Measurements from ENCODE around the gene NLGN4X.

The NLGN4X gene

DNA sequence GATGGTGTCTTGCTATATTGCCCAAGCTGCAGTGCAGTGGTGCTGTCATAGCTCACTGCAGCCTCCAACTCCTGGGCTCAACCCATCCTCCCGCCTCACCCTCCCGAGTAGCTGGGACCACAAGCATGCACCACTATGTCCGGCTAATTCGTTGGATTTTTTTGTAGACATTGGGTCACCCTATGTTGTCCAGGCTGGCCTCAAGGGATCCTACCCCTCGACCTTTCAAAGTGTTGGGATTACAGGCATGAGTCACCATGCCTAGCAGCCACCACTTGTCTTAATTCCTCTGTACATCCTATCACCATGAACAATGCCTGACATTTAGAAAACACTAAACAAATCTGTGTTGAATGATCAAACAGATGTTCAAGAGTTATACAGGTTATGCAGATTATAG lies 76.7 kb downstream of the NLGN4X start:
- H3K27ac ChIP-seq (ENCODE audit: low read depth, low read length): no peak overlapping the region
- no peaks in the 10 kb centered on the region for H3K27me3 ChIP-seq (ENCODE audit: insufficient read depth, low read length)
- H3K9ac ChIP-seq (ENCODE audit: low read depth, low read length): no peak overlapping the region
- H3K9me3 ChIP-seq (ENCODE audit: insufficient read depth, low read depth, low read length): no peaks in the 10 kb centered on the region
- H3K36me3 ChIP-seq (ENCODE audit: insufficient read depth, low read length): peaks cover 7% of the 10 kb centered on the region
- WGBS: 95% methylated on average over 5 of the region's 5 CpGs
- no peaks in the 10 kb centered on the region for H3K4me1 ChIP-seq (ENCODE audit: insufficient read depth, low read length)
- no peak overlapping the region for H3K4me3 ChIP-seq (ENCODE audit: low read length)

DNA sequence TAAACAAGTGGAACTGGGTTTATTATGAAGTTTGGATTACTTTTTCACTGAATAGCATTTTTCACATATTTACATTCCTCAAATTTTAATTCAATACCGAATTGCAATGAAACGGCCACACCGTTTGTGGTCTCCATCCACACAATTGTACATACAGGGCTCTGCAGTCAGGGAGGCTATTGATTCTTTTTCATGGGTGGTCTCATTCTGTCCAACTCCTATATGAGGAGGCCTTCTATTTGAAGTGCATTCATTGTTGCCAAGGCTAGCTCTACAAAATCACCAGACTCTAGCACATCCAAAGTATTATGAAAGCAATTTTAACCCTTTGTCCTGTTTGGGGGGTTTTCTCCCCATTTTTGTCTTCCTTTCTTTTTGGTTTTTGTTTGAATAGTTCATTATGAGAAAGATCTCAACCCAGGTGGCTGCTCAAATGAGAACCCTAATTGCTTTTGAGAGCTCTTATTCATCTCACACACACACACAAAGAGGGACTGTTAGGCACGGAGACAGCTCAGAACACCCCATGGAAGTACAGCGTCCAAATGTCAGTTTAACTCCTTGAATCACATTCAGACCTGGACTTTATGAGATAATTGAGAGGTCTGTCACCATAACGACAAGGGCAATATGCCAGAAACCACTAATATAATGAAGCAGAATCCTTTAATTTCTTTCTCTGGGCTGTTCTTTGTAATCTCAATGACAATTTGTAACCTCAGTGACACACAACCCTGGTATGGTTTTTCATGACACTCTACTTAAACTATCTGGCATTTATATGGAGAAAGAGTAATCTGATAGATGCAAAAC lies 79.4 kb downstream of the NLGN4X start:
- 90% methylated on average over 6 of the region's 6 CpGs for WGBS
- Histone ChIP-seq H3K27me3 (ENCODE audit: insufficient read depth, low read length) (no peaks in the 10 kb centered on the region), H3K27ac (ENCODE audit: low read depth, low read length) (no peak overlapping the region), H3K4me3 (ENCODE audit: low read length) (no peak overlapping the region), H3K9me3 (ENCODE audit: insufficient read depth, low read depth, low read length) (no peaks in the 10 kb centered on the region), H3K36me3 (ENCODE audit: insufficient read depth, low read length) (peaks cover 7% of the 10 kb centered on the region), H3K9ac (ENCODE audit: low read depth, low read length) (no peak overlapping the region), H3K4me1 (ENCODE audit: insufficient read depth, low read length) (no peaks in the 10 kb centered on the region)

DNA sequence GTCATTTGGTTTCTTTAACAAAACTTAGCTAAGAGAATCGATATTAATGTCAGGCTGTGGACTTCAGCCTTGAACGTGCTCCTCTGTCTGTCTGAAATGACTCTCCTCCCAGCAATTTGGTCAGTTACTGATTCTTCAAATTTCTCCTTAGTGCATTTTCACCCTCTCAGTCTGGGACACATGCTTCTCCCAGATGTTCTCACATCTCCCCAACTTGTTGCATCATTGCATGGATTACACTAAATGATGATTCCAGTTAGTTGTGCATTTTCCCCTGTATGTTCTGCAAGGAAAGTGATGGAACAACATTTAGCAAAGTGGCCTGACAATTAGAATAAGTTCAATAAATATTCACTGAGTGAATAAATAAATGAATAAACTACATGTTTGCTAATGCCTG lies 94.4 kb downstream of the NLGN4X start:
- Histone ChIP-seq H3K4me3 (ENCODE audit: low read length) (no peak overlapping the region), H3K27me3 (ENCODE audit: insufficient read depth, low read length) (no peaks in the 10 kb centered on the region), H3K9ac (ENCODE audit: low read depth, low read length) (no peak overlapping the region), H3K9me3 (ENCODE audit: insufficient read depth, low read depth, low read length) (no peaks in the 10 kb centered on the region), H3K36me3 (ENCODE audit: insufficient read depth, low read length) (peaks cover 12% of the 10 kb centered on the region), H3K4me1 (ENCODE audit: insufficient read depth, low read length) (no peaks in the 10 kb centered on the region), H3K27ac (ENCODE audit: low read depth, low read length) (no peak overlapping the region)
- 93% methylated on average over 2 of the region's 2 CpGs for WGBS

DNA sequence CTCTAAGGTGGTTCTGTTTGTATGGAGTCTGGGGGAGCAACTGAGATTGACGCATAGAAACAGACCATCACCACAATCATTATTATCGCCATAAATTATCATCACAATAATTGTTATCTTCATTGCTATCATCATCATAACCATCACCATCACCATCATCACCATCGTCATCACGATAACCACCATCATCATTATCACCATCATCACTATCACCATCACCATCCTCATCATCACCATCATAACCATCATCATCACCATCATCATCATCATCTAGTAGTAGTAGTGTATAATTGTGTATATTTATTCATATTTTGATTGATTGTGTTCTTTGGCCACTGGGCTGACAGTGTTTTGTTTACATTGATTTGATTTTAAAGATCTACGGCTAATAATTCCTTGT lies 95.7 kb downstream of the NLGN4X start:
- Histone ChIP-seq H3K27me3 (ENCODE audit: insufficient read depth, low read length) (no peaks in the 10 kb centered on the region), H3K4me3 (ENCODE audit: low read length) (no peak overlapping the region), H3K36me3 (ENCODE audit: insufficient read depth, low read length) (peaks cover 12% of the 10 kb centered on the region), H3K4me1 (ENCODE audit: insufficient read depth, low read length) (no peaks in the 10 kb centered on the region), H3K27ac (ENCODE audit: low read depth, low read length) (no peak overlapping the region), H3K9ac (ENCODE audit: low read depth, low read length) (no peak overlapping the region), H3K9me3 (ENCODE audit: insufficient read depth, low read depth, low read length) (no peaks in the 10 kb centered on the region)
- 98% methylated on average over 5 of the region's 5 CpGs for WGBS

DNA sequence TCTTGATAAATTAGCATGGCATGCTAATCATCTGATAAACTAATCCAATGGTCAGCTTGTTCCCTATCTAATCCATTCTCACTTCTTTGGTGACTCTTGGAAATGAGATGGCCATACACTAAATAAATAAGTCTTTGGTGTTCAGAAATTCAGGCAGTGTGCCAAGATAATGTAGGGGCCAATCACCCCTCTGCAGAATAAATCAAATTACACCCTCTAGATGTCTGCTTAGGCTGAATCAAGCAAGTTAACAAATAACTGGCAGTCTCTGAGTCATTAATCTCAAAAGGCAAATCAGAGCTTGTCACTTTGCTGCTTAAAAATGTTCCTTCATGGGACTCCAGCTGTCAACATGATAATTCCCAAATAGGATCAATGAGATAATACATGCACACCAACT lies 97.4 kb downstream of the NLGN4X start:
- Histone ChIP-seq H3K36me3 (ENCODE audit: insufficient read depth, low read length) (peaks cover 3% of the 10 kb centered on the region), H3K9me3 (ENCODE audit: insufficient read depth, low read depth, low read length) (no peaks in the 10 kb centered on the region), H3K4me3 (ENCODE audit: low read length) (no peak overlapping the region), H3K4me1 (ENCODE audit: insufficient read depth, low read length) (no peaks in the 10 kb centered on the region), H3K9ac (ENCODE audit: low read depth, low read length) (no peak overlapping the region), H3K27ac (ENCODE audit: low read depth, low read length) (no peak overlapping the region), H3K27me3 (ENCODE audit: insufficient read depth, low read length) (no peaks in the 10 kb centered on the region)

DNA sequence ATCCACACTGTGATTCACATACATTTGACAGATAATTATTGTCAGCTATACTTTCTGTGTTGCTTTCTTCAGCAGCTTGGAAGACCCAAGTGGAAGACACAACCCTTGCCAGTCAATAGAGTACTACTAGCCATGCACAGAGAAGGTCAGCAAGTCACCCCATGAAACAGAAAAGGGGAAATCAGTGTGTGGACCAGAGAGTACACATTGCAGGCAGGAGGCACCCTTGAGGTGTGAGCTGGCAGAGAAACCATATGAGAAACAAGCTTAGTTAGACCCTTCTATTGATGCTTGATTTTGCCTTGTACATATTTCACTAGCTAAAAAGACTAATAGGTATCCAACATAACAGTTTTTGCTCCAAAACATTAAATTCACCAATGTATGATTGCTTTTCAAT lies 99.5 kb downstream of the NLGN4X start:
- H3K4me1 ChIP-seq (ENCODE audit: insufficient read depth, low read length): no peaks in the 10 kb centered on the region
- no peak overlapping the region for H3K9ac ChIP-seq (ENCODE audit: low read depth, low read length)
- no peaks in the 10 kb centered on the region for H3K36me3 ChIP-seq (ENCODE audit: insufficient read depth, low read length)
- H3K27me3 ChIP-seq (ENCODE audit: insufficient read depth, low read length): no peaks in the 10 kb centered on the region
- no peaks in the 10 kb centered on the region for H3K9me3 ChIP-seq (ENCODE audit: insufficient read depth, low read depth, low read length)
- H3K27ac ChIP-seq (ENCODE audit: low read depth, low read length): no peak overlapping the region
- no peak overlapping the region for H3K4me3 ChIP-seq (ENCODE audit: low read length)

DNA sequence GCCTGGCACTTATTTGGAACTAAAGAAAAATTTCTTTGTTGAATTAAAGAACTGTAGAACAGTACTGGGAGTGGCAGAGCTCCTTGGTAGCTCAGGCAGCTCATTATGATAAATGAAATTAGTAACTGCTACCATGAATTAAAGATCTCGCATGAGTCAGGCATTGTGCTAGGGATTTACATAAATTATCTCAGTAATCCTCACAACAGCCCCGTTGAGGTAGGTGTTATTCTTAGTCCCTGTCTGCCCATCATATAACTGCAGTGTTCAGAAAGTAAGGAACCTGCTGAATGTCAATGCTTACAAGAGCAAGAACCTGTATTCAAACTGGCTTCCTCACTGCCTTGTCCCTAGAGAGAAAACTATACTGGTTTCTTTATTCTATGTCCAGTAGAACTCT lies 108.3 kb downstream of the NLGN4X start:
- Histone ChIP-seq H3K4me1 (ENCODE audit: insufficient read depth, low read length) (no peaks in the 10 kb centered on the region), H3K27ac (ENCODE audit: low read depth, low read length) (no peak overlapping the region), H3K36me3 (ENCODE audit: insufficient read depth, low read length) (no peaks in the 10 kb centered on the region), H3K4me3 (ENCODE audit: low read length) (no peak overlapping the region), H3K9me3 (ENCODE audit: insufficient read depth, low read depth, low read length) (no peaks in the 10 kb centered on the region), H3K9ac (ENCODE audit: low read depth, low read length) (no peak overlapping the region), H3K27me3 (ENCODE audit: insufficient read depth, low read length) (no peaks in the 10 kb centered on the region)
- 75% methylated on average over 2 of the region's 2 CpGs for WGBS

DNA sequence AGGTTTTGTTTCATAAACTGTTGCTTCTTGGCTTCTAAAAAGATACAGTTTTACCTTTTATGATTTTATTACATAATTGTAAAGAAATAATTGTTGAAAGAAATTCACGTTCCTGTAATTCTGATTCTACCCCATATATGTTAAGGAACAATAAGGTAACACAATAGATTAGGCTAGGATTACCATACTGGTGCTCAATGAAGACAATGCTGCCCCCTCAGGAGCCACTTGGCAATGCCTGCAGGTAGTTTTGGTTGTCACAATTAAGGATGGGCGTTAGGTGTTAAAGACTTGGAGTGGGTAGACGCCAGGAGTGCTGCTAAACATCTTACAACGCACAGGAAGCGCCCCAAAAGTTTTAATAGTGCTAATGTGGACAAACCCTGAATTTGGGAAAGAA lies 133.2 kb downstream of the NLGN4X start:
- Histone ChIP-seq H3K4me3 (ENCODE audit: low read length) (no peak overlapping the region), H3K27ac (ENCODE audit: low read depth, low read length) (no peak overlapping the region), H3K9me3 (ENCODE audit: insufficient read depth, low read depth, low read length) (no peaks in the 10 kb centered on the region), H3K4me1 (ENCODE audit: insufficient read depth, low read length) (peaks cover 14% of the 10 kb centered on the region), H3K36me3 (ENCODE audit: insufficient read depth, low read length) (peaks cover 2% of the 10 kb centered on the region; the same call in 1 of the 2 replicates), H3K27me3 (ENCODE audit: insufficient read depth, low read length) (no peaks in the 10 kb centered on the region), H3K9ac (ENCODE audit: low read depth, low read length) (no peak overlapping the region)
- 74% methylated on average over 4 of the region's 5 CpGs for WGBS

DNA sequence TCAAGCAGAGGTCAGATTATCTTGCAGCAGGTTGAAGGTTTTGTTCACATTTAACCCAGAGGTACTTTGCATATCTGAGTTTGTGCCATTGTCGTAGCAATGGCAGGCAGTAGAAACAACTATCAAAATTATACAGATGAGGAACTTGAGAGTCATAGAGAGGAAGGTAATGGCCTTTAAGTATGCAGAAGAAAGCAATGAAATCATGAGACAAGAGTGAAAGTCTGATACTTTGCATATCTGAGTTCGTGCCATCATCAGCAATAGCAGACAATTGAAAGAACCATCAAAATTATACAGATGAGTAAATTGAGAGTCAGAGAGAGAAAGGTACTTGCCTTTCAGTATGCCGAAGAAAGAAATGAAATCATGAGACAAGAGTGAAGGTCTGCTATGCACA lies 154.1 kb downstream of the NLGN4X start:
- Histone ChIP-seq H3K27ac (ENCODE audit: low read depth, low read length) (no peak overlapping the region), H3K4me1 (ENCODE audit: insufficient read depth, low read length) (no peaks in the 10 kb centered on the region), H3K9ac (ENCODE audit: low read depth, low read length) (no peak overlapping the region), H3K4me3 (ENCODE audit: low read length) (no peak overlapping the region), H3K9me3 (ENCODE audit: insufficient read depth, low read depth, low read length) (no peaks in the 10 kb centered on the region), H3K27me3 (ENCODE audit: insufficient read depth, low read length) (no peaks in the 10 kb centered on the region), H3K36me3 (ENCODE audit: insufficient read depth, low read length) (no peaks in the 10 kb centered on the region)
- 100% methylated on average over 2 of the region's 3 CpGs for WGBS

DNA sequence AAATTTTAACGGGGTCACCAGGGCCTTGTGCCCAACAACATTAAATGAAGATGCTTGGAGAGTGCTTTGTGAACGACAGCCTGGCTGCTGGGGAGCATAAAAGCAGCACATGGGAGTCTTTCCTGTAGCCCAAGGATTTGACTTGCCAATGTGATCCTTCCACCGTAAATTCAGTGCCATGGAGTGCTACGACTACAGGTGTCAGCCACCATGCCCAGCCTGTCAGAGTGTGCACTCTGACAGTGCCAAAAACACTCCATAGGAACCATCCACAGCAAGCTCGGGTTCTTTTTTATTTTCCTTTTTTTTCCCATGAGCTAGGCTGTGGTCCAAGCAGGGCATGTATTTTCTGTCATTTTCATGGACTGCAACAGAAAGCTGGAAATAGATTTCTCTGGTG lies 156.9 kb downstream of the NLGN4X start:
- 89% methylated on average over 5 of the region's 5 CpGs for WGBS
- Histone ChIP-seq H3K9me3 (ENCODE audit: insufficient read depth, low read depth, low read length) (no peaks in the 10 kb centered on the region), H3K27ac (ENCODE audit: low read depth, low read length) (no peak overlapping the region), H3K36me3 (ENCODE audit: insufficient read depth, low read length) (no peaks in the 10 kb centered on the region), H3K4me1 (ENCODE audit: insufficient read depth, low read length) (no peaks in the 10 kb centered on the region), H3K9ac (ENCODE audit: low read depth, low read length) (no peak overlapping the region), H3K4me3 (ENCODE audit: low read length) (no peak overlapping the region), H3K27me3 (ENCODE audit: insufficient read depth, low read length) (no peaks in the 10 kb centered on the region)

DNA sequence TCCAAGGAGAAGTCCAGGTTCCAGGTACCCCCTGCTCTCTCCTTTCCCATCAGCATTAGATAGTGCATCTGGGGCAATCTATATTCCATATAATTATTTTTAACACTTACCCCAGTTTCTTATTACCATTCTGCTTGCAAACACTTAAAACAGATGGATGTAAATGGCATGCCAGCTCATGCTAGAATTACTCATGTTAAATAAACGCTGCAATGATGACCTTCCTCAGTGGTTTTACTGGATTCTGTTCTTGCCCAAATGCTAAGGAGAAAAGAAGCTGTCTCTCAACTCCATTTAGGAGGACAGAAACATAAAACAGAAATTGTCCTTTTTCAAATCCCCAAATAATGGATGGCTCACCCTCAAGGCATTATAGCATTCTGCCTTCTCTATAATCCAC lies 161.1 kb downstream of the NLGN4X start:
- Histone ChIP-seq H3K9me3 (ENCODE audit: insufficient read depth, low read depth, low read length) (no peaks in the 10 kb centered on the region), H3K27me3 (ENCODE audit: insufficient read depth, low read length) (no peaks in the 10 kb centered on the region), H3K9ac (ENCODE audit: low read depth, low read length) (no peak overlapping the region), H3K4me1 (ENCODE audit: insufficient read depth, low read length) (no peaks in the 10 kb centered on the region), H3K4me3 (ENCODE audit: low read length) (no peak overlapping the region), H3K36me3 (ENCODE audit: insufficient read depth, low read length) (no peaks in the 10 kb centered on the region), H3K27ac (ENCODE audit: low read depth, low read length) (no peak overlapping the region)
- 100% methylated on average over 1 of the region's 1 CpG for whole genome bisulfite sequencing

DNA sequence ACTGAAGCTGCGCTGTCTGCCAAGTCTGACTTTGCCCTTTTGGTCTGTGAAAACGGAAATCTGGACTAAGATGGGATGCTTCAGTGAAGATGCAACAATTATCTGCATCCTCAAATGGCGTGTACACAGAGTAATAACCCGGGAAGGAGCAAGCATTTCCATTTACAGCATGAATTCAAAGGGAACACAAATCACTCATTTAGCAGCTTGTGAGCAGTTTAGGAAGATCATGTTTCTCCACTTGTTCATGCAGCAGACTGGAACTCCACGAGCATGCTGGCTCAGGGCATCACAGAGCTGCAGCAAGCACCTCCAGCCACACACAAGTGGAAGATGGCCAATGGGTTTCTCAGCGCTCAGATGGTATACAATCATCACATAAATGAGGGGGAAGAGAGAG lies 175.5 kb downstream of the NLGN4X start:
- no peaks in the 10 kb centered on the region for H3K4me1 ChIP-seq (ENCODE audit: insufficient read depth, low read length)
- 95% methylated on average over 5 of the region's 6 CpGs for WGBS

More for the DNA sequence above, 175.5 kb downstream of the NLGN4X start:
- Histone ChIP-seq H3K9me3 (ENCODE audit: insufficient read depth, low read depth, low read length) (no peaks in the 10 kb centered on the region), H3K9ac (ENCODE audit: low read depth, low read length) (no peak overlapping the region), H3K27ac (ENCODE audit: low read depth, low read length) (no peak overlapping the region), H3K36me3 (ENCODE audit: insufficient read depth, low read length) (no peaks in the 10 kb centered on the region), H3K27me3 (ENCODE audit: insufficient read depth, low read length) (no peaks in the 10 kb centered on the region), H3K4me3 (ENCODE audit: low read length) (no peak overlapping the region)
